GM18867 (cell line): ENCODE data around the gene UMAD1.

Source experiments
- ATAC-seq: cut with Tn5 transposase; IDR thresholded peaks from one replicate; pipeline ENCODE4 v1.9.1; 2021; ENCODE audit warnings: mild to moderate bottlenecking, moderate library complexity; ENCODE audit not compliant: unreplicated experiment

The UMAD1 gene

DNA sequence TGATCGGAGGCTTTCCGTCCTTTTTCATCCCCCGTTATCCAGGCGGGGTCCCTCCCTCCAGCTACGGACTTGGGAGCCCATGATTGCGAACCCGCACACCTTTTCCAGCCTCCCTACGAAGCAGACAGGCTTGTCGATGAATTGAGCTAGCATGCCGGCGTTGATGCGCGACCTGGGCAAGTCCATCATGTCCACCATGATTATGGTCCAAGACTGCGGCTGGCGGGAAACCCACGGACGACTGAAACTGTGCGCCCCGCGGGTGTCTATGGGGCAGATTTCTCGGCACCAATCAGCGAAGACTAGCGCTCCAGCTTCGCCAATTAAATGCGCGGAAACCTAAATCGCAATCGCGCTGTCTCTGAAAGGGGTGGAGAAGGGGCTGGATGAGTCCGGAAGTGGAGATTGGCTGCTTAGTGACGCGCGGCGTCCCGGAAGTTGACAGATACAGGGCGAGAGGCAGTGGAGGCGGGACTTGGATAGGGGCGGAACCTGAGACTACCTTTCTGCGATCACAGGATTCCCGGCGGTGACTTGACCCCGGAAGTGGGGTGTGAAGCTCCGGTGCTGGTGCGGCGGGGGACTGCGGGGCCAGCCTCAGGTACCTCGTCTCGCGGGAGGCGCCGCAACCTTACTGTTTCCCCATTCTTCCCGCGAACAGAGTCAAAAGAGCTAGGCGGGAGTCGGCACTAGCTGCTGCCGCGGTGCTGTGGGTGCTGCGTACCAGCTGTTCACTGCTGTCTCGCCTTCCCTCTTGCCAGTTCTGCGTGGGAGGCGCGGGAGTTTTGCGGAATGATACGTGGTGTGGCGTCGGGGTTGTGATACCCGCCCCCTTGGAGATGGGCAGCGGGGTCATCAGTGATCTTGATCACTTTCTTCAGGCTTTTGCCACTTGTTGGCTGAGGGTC is at the start of gene UMAD1:
TSS of gene UMAD1 (plus strand) at position 532 of the 908 bp plus-strand sequence. CDS start 32,620 bp downstream, outside the sequence.
- ATAC-seq = peak; percentile 96

DNA sequence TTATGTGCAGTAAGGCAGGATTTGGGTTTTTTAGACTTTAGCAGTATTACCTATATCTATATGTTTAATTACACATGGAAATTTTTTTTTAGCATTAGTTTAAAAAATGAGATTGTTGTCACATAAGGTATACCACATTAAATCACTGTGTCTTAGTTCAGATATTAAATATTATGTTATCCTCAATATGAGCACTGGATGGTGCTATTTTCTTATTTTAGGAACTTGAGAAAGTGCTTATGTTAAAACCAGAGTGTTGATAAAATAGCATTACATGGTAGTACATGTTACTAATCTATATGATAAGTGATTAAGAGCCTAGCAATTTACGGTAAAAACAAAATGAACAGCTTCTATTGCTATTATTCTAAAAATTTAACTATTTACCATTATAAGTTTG is 45.1 kb upstream of the UMAD1 start:
- no peak for ATAC-seq

DNA sequence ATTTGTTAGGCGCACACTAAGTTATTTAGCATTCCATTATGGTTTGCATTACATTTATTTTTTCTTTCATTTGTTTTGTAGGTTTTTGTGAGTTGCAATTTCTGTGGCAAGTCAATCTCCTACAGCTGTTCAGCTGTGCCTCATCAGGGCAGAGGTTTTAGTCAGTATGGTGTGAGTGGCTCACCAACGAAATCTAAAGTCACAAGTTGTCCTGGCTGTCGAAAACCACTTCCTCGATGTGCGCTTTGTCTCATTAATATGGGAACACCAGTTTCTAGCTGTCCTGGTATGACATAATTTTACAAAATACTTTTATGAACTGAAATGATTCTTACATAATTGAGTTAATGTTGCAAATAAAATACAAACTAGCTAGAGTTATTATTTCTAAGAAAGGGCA is 44.4 kb upstream of the UMAD1 start:
- no peak for ATAC-seq

DNA sequence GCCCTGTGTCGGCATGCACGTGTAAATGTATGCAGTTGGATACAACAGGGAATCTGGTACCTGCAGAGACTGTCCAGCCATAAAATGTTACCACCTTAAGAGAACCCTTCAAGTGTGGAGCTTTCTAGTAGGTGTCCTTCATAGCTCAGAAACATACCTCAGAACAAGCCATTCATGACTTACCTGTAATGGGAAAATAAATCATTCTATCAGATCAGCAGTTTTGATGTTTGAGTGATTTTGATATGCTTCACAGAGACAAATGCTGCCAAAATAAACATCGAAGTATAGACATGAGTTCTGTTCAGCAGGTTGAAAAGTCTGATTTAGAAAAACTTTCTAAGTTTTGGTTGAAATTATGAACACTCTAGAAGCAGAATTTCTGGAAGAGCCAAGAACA is 33.5 kb upstream of the UMAD1 start:
- no peak for ATAC-seq

DNA sequence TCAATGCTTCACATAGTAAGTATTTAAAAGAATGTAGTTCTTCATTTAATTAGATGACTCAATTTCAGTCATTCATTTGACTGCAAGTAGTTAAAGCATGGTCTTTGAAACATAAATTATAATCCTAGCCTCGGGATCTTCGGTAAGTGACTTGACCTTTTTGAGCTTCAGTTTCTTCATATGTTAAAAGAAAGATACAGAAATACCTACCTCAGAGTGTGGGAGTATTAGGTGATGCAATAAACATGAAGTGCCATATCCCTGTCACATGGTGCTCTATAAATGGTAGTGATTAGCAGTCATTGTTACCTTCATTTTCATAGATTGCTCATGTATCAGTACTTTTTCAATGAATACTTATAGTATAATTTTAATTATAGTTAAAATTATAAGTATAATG is 31.2 kb upstream of the UMAD1 start:
- ATAC-seq = no peak

DNA sequence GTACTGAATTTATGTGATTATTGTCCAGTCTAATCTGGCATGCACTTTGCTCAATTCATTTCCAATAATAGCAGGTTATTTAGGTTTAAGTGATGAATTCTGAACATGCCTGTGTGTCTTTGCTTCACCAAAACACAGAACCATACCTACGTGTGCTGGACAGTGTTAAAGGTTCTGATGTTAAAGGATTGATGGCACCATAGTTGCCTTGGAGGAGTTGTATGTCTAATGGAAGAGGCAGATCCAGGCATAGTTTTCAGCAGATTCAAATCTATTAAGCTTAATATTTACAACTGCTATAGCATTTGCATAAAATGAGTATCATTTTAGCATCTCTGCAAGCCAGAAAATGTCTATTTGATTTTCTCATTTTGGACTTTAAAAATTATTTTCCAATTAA is 28.0 kb upstream of the UMAD1 start:
- ATAC-seq = no peak

DNA sequence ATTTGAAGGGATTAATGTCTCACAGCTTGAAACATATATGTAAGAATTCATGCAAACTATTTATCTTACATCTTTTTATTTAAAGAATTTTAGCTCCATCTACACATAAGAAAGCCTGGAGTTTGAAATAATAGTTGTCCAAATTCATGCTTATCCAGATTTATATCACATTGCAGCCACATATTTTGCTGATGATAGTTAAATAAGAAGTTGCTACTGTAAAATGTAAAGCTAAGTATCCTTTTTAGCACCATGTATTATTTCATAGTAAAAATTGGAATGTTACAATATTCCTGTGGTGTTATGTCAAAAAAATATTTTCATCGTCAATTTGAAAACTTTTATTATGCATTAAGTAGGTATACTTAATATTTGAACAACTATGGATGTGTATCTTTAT is 27.3 kb upstream of the UMAD1 start:
- no peak for ATAC-seq

DNA sequence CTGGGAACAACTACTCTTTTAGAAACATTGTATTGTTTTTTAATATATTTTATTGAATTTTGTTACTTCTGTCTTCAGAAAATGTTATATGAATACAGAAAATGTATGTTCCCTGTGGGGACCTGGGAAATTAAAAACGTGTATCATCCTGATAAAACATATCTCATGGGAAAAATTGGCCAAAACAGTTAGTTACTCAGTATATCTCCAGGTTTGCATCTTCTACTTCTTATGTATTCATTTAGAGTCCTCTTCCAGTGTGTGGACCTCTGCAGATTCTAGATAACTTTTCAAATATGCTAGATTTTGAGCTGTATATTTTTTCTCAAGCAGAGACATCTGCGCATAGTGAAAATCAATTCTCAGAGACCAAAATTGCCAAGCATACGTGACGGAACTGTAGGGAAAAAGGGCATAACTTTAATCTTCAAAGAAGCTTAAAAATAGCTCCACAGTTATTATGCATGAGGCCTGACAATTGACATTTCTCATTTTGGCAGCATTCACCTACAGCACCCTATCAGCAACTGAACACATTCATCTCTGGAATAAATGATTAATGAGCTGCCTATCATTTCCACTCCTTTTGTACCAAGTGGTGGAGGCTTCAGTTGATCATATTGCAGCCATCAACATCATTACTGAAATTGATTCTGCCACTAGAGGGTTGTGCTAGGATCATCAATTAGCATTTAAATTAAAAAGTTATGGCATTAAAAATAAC is 26.4 kb upstream of the UMAD1 start:
- no peak for ATAC-seq

DNA sequence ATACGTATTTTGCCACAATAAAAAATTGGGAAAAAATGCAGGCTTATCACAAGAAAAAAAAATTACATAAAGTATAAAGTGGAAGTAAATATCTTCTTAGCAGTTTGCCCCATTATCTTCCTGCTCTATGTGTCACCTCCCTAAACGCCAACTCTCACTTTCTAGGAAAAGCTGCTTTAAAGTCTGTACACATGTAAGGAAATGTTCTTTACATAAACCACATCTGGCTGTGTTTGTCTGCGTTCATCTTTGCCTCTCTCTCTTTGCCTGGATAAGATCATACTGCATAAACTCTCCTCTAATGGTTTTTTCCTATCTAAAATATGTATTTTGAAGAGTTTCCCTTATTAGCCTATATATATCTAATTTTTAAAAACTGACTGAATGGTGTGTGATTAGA is 23.0 kb upstream of the UMAD1 start:
- ATAC-seq = no peak

DNA sequence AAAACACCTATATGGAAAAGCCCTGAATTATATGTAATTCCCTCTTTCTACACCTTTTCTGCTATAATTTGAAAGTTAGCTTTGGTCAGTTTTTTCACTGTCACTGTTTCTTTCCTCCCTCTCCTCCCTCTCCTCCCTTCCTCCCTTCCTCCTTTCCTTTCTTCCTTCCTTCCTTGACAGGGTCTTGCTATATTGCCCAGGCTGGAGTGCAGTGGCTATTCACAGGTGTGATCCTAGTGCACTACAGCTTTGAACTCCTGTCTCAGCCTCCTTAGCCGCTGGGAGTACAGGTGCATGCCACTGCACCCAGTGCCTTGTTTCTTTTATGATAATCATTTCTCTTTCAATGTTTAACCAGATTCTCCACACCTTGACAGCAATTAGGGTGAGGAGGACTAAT is 22.1 kb upstream of the UMAD1 start:
- no peak for ATAC-seq

DNA sequence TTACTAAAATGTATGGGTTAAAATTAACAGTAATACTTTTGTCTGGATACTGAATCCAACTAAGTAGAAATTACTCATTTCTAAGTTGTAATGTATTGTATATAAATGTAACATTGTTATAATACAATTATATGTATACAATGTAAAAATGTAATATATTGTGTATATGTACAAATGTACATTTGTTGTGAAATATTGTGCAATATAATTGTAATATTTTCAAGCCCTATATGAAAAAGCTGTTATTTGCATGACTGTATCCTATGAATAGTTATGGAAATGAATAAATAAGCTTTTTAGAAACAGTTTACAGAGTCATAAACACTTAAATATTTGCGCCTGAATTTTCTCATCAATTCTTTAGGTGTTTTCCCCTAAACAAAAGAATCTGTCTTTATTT is 20.3 kb upstream of the UMAD1 start:
- ATAC-seq = no peak

DNA sequence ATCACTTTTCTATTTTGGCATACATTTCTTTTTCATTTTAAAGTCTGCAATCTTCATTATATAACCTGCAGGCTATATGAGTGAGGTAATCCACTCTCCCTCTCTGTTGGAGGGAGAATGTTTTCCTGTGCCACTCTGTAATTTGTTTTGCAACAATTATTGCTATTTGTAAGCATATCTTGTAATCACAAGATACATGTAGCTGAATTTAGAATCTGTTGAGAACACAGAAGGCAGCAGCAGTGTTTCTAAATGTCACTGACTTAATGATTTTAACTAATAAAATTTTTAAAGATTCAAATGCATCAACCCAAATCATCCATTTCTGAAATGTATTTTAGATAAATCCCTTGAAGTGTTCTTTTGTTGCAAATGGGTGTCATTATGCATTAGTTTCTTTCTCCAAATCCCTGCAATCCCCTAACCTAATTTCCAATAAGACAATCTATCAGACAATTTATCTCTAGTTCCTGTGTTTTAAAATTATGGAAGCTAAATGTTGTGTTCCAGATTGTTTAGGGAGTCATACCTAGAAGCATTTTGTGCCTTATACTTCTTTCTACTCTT is 19.8 kb upstream of the UMAD1 start:
- no peak for ATAC-seq

DNA sequence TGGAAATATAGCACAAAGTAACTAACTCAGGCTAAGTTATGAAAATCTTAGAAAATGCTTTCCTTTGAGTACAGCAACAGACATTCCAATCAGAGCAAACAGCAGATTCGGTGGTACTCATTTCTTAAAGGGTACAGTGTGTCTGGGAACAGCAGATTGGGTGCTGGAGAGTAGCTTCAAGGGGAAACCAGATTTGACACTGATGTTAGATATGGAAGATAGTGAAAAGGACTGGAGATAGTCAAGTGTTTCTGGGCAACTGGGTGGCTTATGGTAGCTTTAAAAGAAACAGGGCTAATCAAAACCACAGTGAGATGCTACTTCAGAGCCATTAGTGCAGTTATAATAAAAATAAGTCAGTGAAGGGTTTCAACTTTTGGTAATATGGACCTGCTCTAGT is 12.1 kb upstream of the UMAD1 start:
- ATAC-seq = no peak

DNA sequence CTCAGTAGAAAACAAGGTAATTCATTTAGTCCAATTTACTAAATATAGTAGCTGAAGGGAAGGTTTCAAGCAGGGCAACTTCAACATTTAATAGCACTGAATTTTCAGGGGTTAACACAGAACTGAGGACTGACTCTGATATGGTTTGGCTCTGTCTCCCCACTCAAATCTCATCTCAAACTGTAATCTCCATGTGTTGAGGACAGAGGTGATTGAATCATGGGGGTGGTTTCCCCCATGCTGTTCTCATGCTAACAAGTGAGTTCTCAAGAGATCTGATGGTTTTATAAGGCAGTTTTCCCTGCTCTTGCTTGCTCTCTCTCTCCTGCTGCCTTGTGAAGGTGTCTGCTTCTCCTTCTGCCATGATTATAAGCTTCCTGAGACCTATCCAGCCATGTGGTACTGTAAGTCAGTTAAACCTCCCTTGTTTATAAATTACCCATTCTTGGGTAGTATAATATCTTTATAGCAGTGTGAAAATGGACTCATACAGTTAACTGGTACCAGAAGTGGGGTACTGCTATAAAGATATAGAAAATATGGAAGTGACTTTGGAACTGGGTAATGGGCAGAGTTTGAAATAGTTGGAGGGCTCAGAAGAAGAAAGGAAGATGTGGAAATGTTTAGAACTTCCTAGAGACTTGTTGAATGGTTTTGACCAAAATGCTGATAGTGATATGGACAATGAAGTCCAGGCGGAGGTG is 9.8 kb upstream of the UMAD1 start:
- ATAC-seq = no peak

DNA sequence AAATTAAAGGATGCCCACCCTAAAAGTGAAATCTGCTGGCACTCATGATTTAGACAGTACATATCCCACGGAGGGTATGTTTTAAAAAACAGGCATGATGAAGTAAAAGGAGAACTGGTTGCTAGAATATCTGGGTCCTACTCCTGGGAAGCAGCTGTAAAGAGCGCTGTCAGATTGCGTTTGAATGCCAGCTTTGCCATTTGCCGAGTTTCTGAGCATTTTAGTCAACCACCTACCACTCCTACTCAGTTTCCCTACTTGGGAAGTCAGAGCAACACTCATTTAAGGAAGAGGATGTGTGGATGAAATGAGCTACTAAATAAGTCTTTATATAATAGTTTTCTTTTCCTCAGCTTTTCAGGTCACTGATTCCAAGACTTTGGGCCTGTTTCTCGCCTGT is 1.1 kb upstream of the UMAD1 start:
- no peak for ATAC-seq

DNA sequence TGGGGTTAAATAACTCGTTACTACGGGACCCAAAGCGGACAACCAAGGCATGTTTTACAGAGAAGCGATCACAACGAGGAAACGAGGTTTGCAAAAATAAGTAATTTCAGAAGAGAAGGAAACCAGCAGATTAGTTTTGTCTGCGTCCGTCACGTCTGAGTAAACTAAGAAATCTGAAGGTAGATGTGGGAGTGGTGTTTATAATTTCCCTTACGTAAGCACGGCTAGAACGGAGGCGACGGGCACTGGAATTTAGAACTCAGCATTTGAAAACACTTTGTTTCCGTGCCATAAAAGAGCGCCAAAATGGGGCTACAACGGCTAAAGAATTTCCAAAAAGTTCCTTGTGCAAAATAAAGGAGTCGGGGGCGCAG is 718 bp upstream of the UMAD1 start:
- ATAC-seq = peak; percentile 18

DNA sequence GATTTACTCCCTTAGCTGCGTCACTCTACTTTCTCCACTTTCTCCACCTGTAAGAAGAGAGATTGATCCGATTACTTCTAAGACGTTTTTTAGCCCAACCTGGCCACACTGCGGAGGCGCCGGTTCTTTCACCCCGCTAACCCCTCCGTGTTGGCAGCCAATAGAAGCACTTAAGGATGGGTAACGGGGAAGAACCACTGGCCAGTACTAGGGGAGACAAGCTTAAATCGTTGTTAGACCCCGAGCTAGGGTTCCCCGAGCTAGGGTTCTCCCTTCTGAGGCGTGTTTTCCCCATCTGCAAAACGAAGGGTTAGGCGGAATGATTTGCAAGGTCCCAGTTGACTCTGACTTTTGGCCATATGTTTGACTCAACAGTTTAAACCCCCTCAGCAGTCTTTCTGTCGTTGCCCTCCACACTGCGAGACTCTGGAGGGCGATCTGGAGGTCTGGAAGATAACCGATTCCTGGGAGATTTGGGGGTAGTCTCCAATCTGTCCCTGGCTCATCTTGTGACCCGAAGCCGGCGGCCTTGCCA is 644 bp downstream of the UMAD1 start:
- ATAC-seq = peak; percentile 12

DNA sequence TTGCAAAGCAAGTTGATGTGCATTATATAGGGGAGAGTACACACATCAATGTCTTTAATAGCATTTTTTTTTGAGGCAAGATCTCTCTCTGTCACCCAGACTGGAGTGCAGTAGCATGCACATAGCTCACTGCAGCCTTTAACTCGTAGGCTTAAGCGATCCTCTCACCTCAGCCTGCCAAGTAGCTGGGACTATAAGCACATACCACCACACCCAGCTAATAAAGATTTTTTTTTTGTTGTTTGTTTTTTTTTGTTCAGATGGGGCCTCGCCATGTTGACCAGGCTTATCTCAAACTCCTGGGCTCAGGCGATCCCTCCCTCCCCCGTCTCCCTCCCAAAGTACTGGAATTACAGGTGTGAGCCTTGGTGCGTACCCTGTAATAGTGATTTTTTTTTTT is 1.5 kb downstream of the UMAD1 start:
- no peak for ATAC-seq

DNA sequence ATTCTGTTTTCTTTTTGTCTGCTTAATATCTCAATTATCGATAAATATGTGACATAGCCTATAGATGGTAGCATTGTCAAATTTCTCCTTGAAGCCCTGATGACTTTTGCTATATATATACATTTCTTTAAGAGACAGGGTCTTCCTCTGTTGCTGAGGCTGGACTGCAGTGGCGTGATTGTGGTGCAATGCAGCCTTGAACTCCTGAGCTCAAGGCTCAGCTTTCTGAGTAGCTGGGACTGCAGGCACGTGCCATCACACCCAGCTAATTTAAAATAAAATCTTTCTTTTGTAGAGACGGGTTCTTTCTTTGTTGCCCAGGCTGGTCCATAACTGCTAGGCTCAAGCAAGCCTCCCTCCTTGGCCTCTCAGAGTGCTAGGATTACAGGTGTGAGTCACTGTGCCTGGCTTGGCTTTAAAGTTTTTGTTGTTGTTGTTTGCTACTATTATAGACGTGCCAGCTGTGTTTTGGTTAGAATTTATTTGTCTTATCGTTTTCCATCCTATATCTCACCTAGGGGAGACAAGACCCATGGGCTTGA is 7.0 kb downstream of the UMAD1 start:
- no peak for ATAC-seq

DNA sequence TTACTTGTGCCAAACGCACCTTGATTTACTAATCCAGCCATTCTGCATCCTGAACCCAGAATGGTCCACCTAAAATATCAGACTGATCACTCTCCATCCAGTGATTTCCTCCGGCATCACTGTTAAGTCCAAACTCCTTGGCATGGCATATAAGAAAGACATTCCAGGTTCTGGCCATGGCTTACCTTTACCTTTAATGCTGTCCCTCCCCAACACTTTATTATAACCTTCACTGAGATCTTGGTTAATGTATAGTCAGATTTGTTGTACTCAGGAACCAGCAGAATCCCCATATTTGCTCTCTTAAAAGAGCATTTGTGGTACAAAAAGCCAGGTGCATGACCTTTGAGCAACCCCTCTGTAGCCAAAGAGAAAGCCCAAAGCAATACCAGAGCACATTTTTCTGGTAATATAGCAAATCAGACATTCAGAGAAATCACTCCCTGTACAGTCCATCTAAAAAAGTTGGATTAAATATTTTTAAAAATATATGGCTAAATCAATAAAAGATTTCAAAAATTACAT is 10.2 kb downstream of the UMAD1 start:
- ATAC-seq = no peak

DNA sequence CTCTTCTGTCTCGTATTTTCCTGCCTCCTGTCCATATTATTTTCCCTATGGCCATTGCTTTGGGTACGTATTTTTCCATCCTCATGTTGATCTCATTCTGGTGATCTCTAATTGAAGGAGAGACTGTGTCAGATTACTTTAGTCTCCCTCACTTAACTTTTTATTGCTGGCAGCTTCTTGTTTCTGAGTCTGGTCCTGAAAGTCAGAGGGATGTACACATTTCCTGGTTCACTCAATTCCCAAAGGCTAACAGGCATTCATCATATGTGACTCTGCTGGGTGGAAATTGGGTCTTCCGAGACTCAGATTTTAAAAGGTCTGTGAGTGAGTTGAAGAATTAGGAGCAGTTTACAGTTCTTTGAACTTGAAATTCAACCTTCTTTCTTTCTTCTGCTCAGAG is 10.9 kb downstream of the UMAD1 start:
- no peak for ATAC-seq
